Breast epithelium (tissue), 4 donors: Measurements from ENCODE around the gene DNAH7. TPM values are rescaled to one million over a fixed set of nuclear protein-coding genes. Genes with fewer than 3 reads are reported as not detected.

Source experiments
- DNase-seq, 2 donors: peaks; one replicate each; pipeline ENCODE4 v3.0.0-alpha.2; 2019; ENCODE audit warnings: low spot score in 2 of 2
- H3K27ac ChIP-seq, 2 donors: fragments of 200-600 bp; sonication (generic) in 1 of 2; one replicate each; pipeline ENCODE4 v1.5.1; 2016 to 2019; ENCODE audit warnings: mild to moderate bottlenecking in 1 of 2
- H3K27me3 ChIP-seq, 2 donors: fragments of 200-600 bp; sonication (generic) in 1 of 2; one replicate each; pipeline versions ENCODE4 v1.5.1 to v1.6.0; 2017 to 2019; ENCODE audit warnings: control low read depth in 1 of 2, mild to moderate bottlenecking in 1 of 2
- H3K36me3 ChIP-seq: fragments of 200-600 bp; one replicate; pipeline ENCODE4 v1.5.1; 2019
- H3K4me1 ChIP-seq, 2 donors: fragments of 200-600 bp; sonication (generic); one replicate each; pipeline ENCODE4 v1.5.1; 2016 to 2019; ENCODE audit warnings: control low read depth in 1 of 2
- H3K4me3 ChIP-seq, 3 donors: fragments of 200-600 bp; sonication (generic); 1 replicate in 2 of 3; 2 replicates in 1 of 3; pipeline ENCODE4 v1.5.1; 2016 to 2019; ENCODE audit warnings: mild to moderate bottlenecking in 3 of 3, moderate library complexity in 2 of 3
- H3K9me3 ChIP-seq, 2 donors: fragments of 200-600 bp; sonication (generic) in 1 of 2; one replicate each; pipeline ENCODE4 v1.5.1; 2016 to 2019; ENCODE audit warnings: control low read depth in 1 of 2
- CTCF ChIP-seq, 3 donors: fragments of 450-650 bp; IDR thresholded peaks; one replicate each; pipeline ENCODE4 v1.5.1; 2016 to 2017; ENCODE audit warnings: antibody characterized with exemption in 3 of 3, mild to moderate bottlenecking in 3 of 3, moderate library complexity in 3 of 3
- POLR2A ChIP-seq: fragments of 450-650 bp; IDR thresholded peaks from one replicate; pipeline ENCODE4 v1.6.1; 2016; ENCODE audit warnings: antibody characterized with exemption, mild to moderate bottlenecking, moderate library complexity
- POLR2AphosphoS5 ChIP-seq, 3 donors: sonication (generic); formaldehyde crosslinking; IDR thresholded peaks; one replicate each; pipeline ENCODE4 v1.6.1; 2017; ENCODE audit warnings: antibody characterized with exemption in 3 of 3
- intact Hi-C: fragments of 100-400 bp; cut with DNase I; formaldehyde crosslinking; loops from one replicate; pipeline ENCODE4 v1.15.1; 2023; ENCODE audit warnings: low total_unique reads
- total RNA-seq, 3 donors: library from RNA; depleted of rRNA; stranded (reverse); fragments of >200 nt; gene quantifications; one replicate each; pipeline ENCODE4 v1.1.0, GENCODE V29; 2016

The DNAH7 gene
- total RNA-seq, 3 donors from 2014 or later, result 1.3 to 10.5 (median 7.2) TPM

GRCh38 chr2:195734931-195735330, 333.7 kb downstream of the DNAH7 start:
- no peaks in the 10 kb centered on the region for H3K27me3 ChIP-seq

GRCh38 chr2:195734395-195734794, 334.2 kb downstream of the DNAH7 start:
- H3K36me3 ChIP-seq, result peaks cover 4% of the 10 kb centered on the region

More at GRCh38 chr2:195734931-195735330, 333.7 kb downstream of the DNAH7 start:
- Histone ChIP-seq H3K36me3 (peaks cover 4% of the 10 kb centered on the region), H3K4me3 (no peak overlapping the region), H3K4me1 (no peaks in the 10 kb centered on the region), H3K9me3 (no peaks in the 10 kb centered on the region), H3K27ac (no peak overlapping the region)
- no peak for DNase-seq
- TF ChIP-seq POLR2AphosphoS5 (IDR thresholded peaks at IDR 0.05), result no peak
- intact Hi-C loops, result no loop called here

GRCh38 chr2:195733831-195734230, 334.8 kb downstream of the DNAH7 start:
- no peaks in the 10 kb centered on the region for H3K27me3 ChIP-seq
- H3K4me1 ChIP-seq, result no peaks in the 10 kb centered on the region
- no peak overlapping the region for H3K4me3 ChIP-seq
- H3K27ac ChIP-seq, result no peak overlapping the region
- TF ChIP-seq CTCF (IDR thresholded peaks at IDR 0.05) (no peak), POLR2A (no peak)
- H3K36me3 ChIP-seq, result peaks cover 4% of the 10 kb centered on the region
- intact Hi-C loops, result no loop called here
- no peak for DNase-seq
- no peaks in the 10 kb centered on the region for H3K9me3 ChIP-seq

More at GRCh38 chr2:195734395-195734794, 334.2 kb downstream of the DNAH7 start:
- H3K9me3 ChIP-seq, result no peaks in the 10 kb centered on the region
- TF ChIP-seq POLR2AphosphoS5 (IDR thresholded peaks at IDR 0.05) (no peak), CTCF (IDR thresholded peaks at IDR 0.05) (no peak)
- no peaks in the 10 kb centered on the region for H3K4me1 ChIP-seq
- intact Hi-C loops, result no loop called here
- no peak overlapping the region for H3K27ac ChIP-seq
- no peak for DNase-seq
- H3K4me3 ChIP-seq, result no peak overlapping the region
- H3K27me3 ChIP-seq, result no peaks in the 10 kb centered on the region

- no peaks in the 10 kb centered on the region for H3K9me3 ChIP-seq
- no peak overlapping the region for H3K4me3 ChIP-seq
- TF ChIP-seq POLR2A, result no peak
- no peak for TF ChIP-seq POLR2AphosphoS5 (IDR thresholded peaks at IDR 0.05)
- no peak for TF ChIP-seq CTCF (IDR thresholded peaks at IDR 0.05)
- H3K27ac ChIP-seq, result no peak overlapping the region
- no peak for DNase-seq
- H3K4me1 ChIP-seq, result no peaks in the 10 kb centered on the region
- no peaks in the 10 kb centered on the region for H3K27me3 ChIP-seq
- H3K36me3 ChIP-seq, result peaks cover 4% of the 10 kb centered on the region
- intact Hi-C loops, result no loop called here
Observed at GRCh38 chr2:195732574-195732973, 336.1 kb downstream of the DNAH7 start.

GRCh38 chr2:195730912-195731311, 337.7 kb downstream of the DNAH7 start:
- intact Hi-C loops, result no loop called here
- H3K36me3 ChIP-seq, result peaks cover 6% of the 10 kb centered on the region
- H3K4me3 ChIP-seq, result no peak overlapping the region
- no peak overlapping the region for H3K27ac ChIP-seq
- H3K4me1 ChIP-seq, result no peaks in the 10 kb centered on the region
- no peaks in the 10 kb centered on the region for H3K9me3 ChIP-seq
- DNase-seq, result no peak
- TF ChIP-seq POLR2A (no peak), POLR2AphosphoS5 (IDR thresholded peaks at IDR 0.05) (no peak), CTCF (IDR thresholded peaks at IDR 0.05) (no peak)
- no peaks in the 10 kb centered on the region for H3K27me3 ChIP-seq

- H3K27me3 ChIP-seq, result no peaks in the 10 kb centered on the region
- intact Hi-C loops, result no loop called here
- no peak for DNase-seq
- peaks cover 6% of the 10 kb centered on the region for H3K36me3 ChIP-seq
- H3K9me3 ChIP-seq, result no peaks in the 10 kb centered on the region
- H3K27ac ChIP-seq, result no peak overlapping the region
- TF ChIP-seq CTCF (IDR thresholded peaks at IDR 0.05), result no peak
- no peak for TF ChIP-seq POLR2A
- no peak for TF ChIP-seq POLR2AphosphoS5 (IDR thresholded peaks at IDR 0.05)
- no peak overlapping the region for H3K4me3 ChIP-seq
- H3K4me1 ChIP-seq, result no peaks in the 10 kb centered on the region
Observed at GRCh38 chr2:195727106-195727505, 341.5 kb downstream of the DNAH7 start.
